Myocyte (in vitro differentiated cells): Measurements from ENCODE around the gene RIPOR3. TPM values are rescaled to one million over a fixed set of nuclear protein-coding genes. Genes with fewer than 3 reads are reported as not detected.
"Not testable (repeated sequence)": the region's sequence is repeated elsewhere in the genome, so short reads cannot be mapped to it uniquely, and the experiment has no call there.

ENCODE experiments used
- DNase-seq: peaks from one replicate; pipeline ENCODE4 v3.0.0-alpha.2; 2012; ENCODE audit warnings: low read depth
- total RNA-seq: library from RNA; depleted of rRNA; stranded (reverse); fragments of >200 nt; gene quantifications from 2 replicates; pipeline ENCODE4 v1.2.3, GENCODE V29; 2014

The RIPOR3 gene
- total RNA-seq, 1 donor from 2014 or later: 0.16 TPM

DNA sequence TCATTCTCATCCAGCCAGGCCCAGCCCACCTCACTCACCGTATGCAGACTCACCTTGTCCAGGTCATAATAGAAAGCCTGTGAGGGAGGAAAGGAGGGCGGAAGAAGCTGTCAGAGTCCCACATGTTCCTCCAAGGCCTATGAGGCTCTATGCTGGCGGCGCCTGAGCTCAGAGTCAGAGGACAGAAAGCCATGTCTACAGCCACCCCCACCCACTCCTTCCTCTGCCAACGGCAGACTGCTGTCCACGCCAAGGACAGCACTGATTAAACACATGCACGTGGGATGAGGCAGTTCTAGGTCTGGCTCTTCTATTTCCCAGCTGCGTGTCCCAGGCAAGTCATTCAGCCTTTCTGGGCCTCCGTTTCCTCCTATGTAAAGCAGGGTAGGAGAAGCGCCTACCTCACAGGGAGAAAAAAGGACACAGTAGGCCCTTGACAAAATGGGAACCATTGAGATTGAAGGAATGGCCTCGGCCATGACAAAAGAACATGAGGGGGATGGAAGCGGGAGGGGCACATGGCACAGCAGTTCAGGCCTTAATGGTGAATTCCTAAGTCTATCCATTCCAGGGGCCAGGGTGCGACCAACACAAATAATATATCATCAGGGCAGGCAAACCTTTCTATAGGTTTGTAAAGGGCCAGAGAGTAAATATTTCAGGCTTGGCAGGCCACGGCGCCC is 80.1 kb downstream of the RIPOR3 start:
- no peak for DNase-seq

GRCh38 chr20:50610212-50610718 is 81.1 kb downstream of the RIPOR3 start:
- DNase-seq: no peak

GRCh38 chr20:50609438-50609989 is 81.8 kb downstream of the RIPOR3 start:
- DNase-seq: no peak

DNA sequence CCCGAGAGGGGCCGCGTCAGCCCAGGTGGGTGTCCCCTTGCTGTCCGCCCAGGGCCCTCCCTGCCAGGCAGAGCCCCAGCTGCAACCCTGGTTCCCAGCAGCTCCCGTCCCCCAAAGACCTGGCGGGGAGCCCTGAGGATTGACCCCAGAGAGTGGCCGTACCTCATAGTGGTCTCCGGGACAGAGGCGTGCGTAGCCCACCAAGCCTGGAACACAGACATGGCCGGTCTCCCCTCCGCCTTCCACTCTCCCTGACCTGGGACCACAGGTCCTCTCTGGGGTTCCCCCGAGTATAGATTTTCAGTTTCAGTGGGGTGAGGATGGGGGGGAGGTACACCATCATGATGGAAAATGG is 82.6 kb downstream of the RIPOR3 start:
- DNase-seq: no peak

- DNase-seq: no peak
Measured at GRCh38 chr20:50607850-50608749, 83.2 kb downstream of the RIPOR3 start.

DNA sequence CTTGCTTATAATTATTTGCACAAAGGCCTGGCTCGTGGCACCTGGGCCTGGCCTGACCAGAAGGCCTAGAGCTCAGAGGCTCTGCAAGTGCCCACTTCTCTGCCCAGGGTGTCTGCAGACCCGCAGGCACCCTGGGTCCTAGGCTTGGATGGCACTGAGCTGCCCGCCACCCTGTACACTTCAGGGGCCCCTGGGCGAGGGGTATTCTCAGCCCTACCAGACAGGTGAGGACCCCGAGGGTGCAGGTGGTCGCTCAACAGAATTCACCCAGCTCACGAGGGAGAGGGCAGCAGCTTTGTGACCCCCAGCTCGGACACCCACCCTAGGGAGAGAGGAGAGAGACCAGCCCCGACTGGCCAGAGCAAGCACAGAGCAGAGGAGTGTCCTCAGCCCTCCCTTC is 83.9 kb downstream of the RIPOR3 start:
- DNase-seq: no peak

GRCh38 chr20:50605136-50605535 is 86.2 kb downstream of the RIPOR3 start:
- no peak for DNase-seq

DNA sequence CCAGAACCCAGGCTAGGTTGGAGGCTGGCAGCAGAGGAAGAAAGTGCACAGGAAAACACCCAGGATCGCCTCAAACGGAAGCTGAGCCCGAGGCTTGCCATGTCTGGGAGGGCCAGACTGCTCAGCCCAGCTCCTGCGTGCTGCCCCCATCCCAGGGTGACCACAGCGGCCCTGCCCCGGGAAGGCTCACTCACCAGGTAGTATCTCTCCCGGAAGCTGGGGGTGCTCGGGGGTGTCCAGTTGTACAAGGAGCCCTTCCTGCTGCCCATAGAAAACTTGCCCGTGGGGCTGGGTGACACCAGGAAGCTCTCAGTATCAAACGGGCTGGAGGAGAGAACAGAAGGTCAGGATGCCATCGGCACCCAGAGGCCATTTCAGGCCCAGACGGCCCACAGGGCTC is 86.9 kb downstream of the RIPOR3 start:
- no peak for DNase-seq

- no peak for DNase-seq
Measured at GRCh38 chr20:50602432-50603088, 88.8 kb downstream of the RIPOR3 start.

GRCh38 chr20:50601511-50602431 is 89.6 kb downstream of the RIPOR3 start:
- DNase-seq: peak; percentile 65

DNA sequence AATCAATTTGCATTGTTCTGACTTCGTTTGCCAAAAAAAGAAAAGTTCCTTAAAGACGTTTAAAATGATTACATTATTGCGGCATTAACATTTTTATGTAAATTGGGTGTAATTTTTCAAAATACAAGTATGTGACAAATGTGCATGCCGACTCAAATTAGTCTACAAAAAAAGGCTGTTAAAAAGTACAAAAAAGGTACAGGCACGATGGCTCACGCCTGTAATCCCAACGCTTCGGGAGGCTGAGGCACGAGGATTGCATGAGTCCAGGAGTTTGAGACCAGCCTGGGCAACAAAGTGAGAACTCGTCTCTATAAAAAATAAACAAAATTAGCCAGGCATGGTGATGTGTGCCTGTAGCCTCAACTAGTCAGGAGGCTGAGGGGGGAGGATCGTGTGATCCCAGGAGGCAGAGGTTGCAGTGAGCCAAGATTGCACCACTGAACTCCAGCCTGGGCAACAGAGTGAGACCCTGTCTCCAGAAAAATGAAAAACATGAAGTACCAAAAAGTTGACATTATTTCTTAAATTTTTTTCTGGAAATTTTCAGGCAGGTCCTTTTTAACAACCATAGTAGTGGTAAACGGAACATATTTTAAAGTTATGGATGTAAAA is 91.0 kb downstream of the RIPOR3 start:
- DNase-seq: no peak

- DNase-seq: not testable (repeated sequence)
Measured at GRCh38 chr20:50598768-50599167, 92.6 kb downstream of the RIPOR3 start.

GRCh38 chr20:50598074-50598473 is 93.3 kb downstream of the RIPOR3 start:
- DNase-seq: no peak

GRCh38 chr20:50597406-50597969 is 93.9 kb downstream of the RIPOR3 start:
- DNase-seq: no peak

- DNase-seq: no peak
Measured at GRCh38 chr20:50596694-50597021, 94.7 kb downstream of the RIPOR3 start.

DNA sequence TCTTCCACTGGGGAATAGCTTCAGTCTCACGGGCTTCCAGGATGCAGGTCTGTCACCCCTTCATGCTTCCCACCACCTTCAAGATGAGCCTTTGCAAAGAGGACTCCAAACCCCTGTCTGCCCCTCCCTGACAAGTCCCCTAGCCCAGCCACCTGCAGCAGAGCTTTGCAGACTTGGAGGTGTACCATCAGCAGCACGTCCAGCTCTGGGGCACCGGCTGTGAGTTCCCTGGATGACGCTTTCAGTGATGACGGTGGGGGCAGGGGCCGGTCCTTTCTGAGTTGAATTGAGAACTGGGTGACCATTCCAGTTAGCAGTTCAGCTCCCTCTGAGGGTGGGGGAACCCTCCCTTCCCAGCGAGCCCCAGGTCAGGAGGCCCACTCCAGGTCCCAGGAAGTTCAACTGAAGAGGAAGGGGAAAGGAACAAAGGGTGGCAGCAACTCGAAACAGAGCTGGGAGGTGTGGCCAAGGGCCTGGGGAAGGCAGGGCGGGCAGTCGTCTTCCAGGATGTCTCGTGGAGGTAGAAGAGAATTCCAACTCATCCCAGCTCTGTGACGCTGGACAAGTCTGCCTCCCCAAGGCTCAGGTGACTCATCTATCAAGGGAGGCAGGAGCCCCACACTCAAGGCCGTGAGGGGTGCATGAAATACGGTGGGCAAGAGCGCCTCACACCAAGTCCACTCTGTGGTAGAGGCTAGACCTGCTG is 95.2 kb downstream of the RIPOR3 start:
- DNase-seq: no peak

DNA sequence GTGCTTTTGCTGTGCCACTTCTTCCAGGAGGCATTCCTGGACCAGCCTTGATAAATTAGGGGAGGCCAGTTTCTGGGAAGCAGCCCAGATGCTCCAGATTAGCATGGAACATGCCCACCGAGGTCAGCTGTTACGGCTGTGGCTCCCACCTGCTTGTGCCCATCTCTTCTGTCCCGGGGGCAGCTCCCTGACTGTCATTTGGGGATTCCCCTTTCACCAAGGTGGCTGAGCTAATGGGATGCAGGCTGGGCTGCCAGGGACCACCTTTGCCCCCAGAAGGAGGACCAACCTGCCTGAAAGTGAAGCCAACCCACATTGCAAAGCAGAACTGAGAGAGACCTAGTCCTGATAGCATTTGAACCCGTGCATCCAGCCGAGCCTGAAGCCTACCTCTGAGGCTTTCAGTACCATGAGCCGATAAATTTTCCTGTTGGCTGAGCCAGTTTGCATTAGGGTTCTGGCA is 95.9 kb downstream of the RIPOR3 start:
- DNase-seq: peak; percentile 77

DNA sequence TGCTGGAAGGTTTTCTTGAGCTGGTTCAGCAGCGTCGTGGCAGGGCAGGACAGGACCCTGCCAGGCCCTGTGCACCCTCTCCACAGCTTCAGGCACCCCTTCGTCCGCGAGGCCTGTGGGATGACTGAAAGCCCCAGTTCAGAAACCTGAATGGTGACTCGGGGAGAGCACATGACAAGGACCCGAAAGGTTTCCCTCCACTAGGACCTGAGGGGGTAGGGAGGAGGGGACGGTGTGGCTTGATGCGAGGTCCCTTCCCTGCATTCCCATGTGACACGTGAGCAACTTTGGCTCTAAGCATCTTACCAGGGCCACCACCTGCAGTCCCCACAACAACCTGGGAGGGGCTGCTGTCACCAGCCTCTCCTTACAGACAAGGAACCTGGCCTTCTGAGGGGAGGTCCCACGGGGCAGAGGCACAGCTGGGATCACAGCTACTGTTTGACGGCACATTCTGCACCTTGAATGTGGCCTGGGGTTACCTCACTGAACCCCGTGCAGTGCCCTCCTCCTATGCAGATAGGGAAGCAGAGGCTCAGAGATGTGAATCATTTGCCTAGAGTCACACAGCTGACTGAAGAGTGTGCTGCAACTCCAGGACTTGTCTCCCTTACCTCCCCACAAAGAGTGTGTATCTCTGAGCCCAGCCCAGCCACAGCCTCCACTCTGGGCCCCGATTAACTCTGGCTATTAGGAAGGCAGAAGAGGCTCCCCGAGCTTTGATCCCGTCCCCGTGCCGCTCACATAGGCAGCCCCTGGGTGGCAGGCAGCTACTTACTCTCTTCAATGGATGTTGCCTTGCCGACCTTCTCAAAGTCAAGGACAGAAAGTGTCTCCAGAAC is 96.5 kb downstream of the RIPOR3 start:
- no peak for DNase-seq
